ENCODE results near the gene AQR. TPM values are rescaled to one million over a fixed set of nuclear protein-coding genes. Genes with fewer than 3 reads are reported as not detected.

Gene AQR
- total RNA-seq, 2 donors from 2014 or later, result 12.5 to 14.5 TPM

DNA sequence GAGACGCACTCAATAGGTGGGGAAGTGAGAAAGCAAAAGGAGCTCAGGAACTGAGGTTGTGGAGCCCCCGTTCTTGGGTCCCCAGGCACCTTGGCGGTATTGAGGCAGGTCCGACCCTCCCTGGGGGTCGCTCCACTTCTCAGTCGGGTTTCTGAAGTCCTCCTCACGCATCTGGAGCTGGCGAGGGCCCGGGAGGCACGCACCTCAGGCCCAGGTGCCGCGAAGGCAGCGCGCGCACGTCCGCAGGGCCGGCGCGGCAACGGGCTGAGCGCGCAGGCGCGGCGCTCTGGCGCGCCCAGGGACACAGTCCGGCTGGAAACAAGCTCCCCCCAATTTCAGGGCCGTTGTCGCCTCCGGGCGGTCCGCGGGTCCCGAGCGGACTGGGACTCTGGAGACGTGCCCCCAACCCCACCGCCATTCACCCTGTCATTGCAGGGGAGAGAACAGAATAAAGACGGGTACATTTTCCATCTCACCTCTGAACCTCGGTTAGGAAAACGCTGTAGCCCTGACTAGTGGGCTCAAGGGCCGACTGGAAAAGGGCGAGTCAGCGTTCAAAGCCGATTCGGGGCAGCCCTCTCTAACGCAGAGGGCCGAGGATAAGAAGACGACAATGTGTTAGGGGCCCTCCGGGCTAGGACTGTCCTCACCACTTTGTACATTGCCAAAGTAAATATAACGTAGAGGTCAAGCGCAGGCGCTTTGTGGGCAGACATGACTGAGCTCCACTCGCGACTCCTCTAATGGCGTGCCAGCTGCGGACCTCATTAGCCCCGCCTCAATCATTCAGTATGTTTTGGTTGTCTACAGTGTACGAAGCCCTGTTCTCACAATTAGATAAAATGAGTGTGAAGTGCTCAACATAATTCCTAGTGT, 18.7 kb upstream of the AQR start, which contains the start of gene ZNF770:
Gene ZNF770 (minus strand): TSS at position 261 of the 876 bp plus-strand sequence. CDS start 4,853 bp downstream, outside the sequence.
- Histone ChIP-seq H3K4me3 (peak within 1 kb of the TSS; percentile 79 to 81), H3K27ac (peak within 1 kb of the TSS; percentile 97 to 98), H3K4me1 (peaks cover 0 to 41% of the 10 kb centered on the region in 2 donors), H3K36me3 (no peaks in the 10 kb centered on the region), H3K9me3 (no peaks in the 10 kb centered on the region), H3K27me3 (no peaks in the 10 kb centered on the region)
- DNase-seq (ENCODE audit: low spot score), result peak; percentile 79
- TF ChIP-seq, protein P1, sequence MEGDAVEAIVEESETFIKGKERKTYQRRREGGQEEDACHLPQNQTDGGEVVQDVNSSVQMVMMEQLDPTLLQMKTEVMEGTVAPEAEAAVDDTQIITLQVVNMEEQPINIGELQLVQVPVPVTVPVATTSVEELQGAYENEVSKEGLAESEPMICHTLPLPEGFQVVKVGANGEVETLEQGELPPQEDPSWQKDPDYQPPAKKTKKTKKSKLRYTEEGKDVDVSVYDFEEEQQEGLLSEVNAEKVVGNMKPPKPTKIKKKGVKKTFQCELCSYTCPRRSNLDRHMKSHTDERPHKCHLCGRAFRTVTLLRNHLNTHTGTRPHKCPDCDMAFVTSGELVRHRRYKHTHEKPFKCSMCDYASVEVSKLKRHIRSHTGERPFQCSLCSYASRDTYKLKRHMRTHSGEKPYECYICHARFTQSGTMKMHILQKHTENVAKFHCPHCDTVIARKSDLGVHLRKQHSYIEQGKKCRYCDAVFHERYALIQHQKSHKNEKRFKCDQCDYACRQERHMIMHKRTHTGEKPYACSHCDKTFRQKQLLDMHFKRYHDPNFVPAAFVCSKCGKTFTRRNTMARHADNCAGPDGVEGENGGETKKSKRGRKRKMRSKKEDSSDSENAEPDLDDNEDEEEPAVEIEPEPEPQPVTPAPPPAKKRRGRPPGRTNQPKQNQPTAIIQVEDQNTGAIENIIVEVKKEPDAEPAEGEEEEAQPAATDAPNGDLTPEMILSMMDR (IDR thresholded peaks at IDR 0.05), result peak in 1 of 2 donors; percentile 23

DNA sequence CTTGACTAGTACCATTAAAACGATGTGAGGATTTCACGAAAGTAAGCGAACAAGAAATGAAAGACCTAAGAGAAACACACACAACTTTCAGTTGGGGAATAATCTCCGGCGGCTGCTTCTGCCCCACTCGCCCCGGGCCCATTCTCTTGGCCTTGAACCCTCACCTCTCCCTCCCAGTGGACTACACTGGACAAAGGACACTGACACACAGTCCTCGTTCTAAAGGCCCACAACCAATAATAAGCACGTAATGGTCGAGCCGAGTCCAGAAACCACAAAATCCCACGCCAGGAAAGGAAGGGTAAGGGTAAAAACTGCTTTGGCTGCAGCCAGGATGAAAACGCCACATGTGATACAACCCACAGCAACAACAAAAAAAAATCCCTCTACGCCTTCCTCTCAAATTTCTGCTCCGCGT, 18.1 kb upstream of the AQR start:
- DNase-seq (ENCODE audit: low spot score), result no peak
- Histone ChIP-seq H3K9me3 (no peaks in the 10 kb centered on the region), H3K4me1 (peaks cover 0 to 41% of the 10 kb centered on the region in 2 donors), H3K36me3 (peaks cover 6% of the 10 kb centered on the region), H3K27me3 (no peaks in the 10 kb centered on the region), H3K4me3 (peak overlapping the region; percentile 79 to 81), H3K27ac (peak overlapping the region; percentile 97 to 98)
- TF ChIP-seq, protein P1 (IDR thresholded peaks at IDR 0.05), result no peak

DNA sequence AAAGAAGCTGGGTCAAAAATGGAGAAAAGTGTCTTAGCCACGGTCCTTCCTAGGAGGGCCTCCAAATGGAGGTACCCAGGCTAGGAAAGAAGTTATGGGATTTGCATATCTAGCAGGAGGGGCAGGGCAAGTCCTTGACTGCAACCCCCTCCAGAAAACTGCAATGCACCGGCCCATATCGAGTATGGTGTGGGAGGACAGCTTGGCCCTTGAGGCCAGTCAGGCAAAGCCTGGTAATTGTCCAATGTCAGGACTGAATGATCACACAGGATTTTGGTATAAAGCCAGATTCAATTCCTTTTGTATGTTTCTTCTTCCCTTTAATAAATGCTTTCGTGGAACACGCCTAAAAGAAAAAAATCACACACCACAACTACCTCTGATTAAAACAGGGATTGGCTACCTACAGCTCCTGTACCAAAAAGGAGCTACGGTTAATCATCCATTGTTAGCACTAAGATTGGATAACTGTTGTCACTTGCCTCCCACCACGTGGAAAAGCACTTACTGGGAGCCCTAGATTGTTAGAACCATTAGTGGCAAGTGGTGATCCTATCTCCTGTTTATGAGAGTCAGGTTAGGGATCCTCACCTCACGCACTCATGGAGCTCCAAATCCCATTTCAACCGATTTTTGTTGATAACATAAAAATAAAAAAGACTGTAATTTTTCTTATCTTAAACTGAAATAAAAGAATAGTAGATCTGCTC, 17.4 kb upstream of the AQR start:
- Histone ChIP-seq H3K9me3 (no peaks in the 10 kb centered on the region), H3K27ac (peak overlapping the region; percentile 97 to 98), H3K27me3 (no peaks in the 10 kb centered on the region), H3K36me3 (peaks cover 10% of the 10 kb centered on the region), H3K4me3 (peak overlapping the region; percentile 79 to 81), H3K4me1 (peaks cover 0 to 41% of the 10 kb centered on the region in 2 donors)
- no peak for DNase-seq (ENCODE audit: low spot score)
- TF ChIP-seq, protein P1 (IDR thresholded peaks at IDR 0.05), result no peak

DNA sequence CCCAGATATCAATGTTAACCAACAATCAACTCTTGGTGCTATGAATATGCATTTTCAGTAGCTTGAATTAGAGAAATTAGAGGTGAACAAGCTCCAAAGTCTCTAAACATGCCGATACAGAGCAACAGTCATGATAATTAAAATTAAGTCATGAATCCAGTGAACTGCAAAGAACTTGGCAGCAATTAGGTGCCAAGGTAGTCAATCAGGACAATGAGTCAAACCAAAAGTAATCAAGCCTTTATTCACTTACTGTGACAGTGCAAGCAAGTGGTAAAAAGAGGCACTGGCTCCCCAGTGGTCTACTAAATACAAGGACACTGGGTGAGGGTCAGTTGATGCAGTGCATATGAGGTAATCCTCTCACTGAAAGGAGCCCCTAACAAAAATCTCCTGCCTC, 16.8 kb upstream of the AQR start:
- Histone ChIP-seq H3K4me3 (peak overlapping the region in 1 of 2 donors; percentile 81), H3K4me1 (peaks cover 0 to 41% of the 10 kb centered on the region in 2 donors), H3K27ac (peak overlapping the region in 1 of 2 donors; percentile 98), H3K27me3 (no peaks in the 10 kb centered on the region), H3K9me3 (no peaks in the 10 kb centered on the region), H3K36me3 (peaks cover 10% of the 10 kb centered on the region)
- no peak for DNase-seq (ENCODE audit: low spot score)
- TF ChIP-seq, protein P1 (IDR thresholded peaks at IDR 0.05), result no peak

DNA sequence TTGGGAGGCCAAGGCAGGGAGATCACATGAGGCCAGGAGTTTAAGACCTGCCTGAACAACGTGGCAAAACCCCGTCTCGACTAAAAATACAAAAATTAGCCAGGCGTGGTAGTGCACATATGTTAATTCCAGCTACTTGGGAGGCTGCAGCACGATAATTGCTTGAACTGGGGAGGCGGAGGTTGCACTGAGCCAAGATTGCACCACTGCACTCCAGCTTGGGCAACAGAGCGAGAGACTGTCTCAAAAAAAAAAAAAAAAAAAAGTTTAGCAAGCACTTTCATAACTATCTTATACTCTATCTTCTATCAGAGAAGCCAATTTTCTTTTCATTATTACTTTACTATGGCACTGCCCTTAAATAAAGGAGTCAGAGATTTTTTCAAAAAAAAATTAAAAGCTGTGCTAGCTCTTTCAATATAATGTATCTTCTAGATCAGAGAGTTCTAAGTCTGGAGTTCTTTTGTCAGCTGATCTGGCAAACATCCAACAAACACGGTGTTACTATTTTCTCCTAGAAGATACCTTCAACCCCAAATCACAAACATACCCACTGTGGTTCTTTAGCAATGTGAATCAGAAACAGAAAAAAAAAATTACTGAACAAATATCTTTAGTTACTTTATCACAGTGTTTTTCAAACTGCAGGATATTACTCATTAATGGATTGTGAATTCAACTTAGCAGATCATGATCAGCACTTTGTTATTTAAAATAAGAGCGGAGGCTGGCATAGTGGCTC, 15.5 kb upstream of the AQR start:
- Histone ChIP-seq H3K36me3 (peaks cover 10% of the 10 kb centered on the region), H3K9me3 (no peaks in the 10 kb centered on the region), H3K27ac (peak overlapping the region; percentile 44 to 49), H3K4me3 (no peak overlapping the region), H3K4me1 (peaks cover 0 to 41% of the 10 kb centered on the region in 2 donors), H3K27me3 (no peaks in the 10 kb centered on the region)
- DNase-seq (ENCODE audit: low spot score), result no peak
- TF ChIP-seq, protein P1 (IDR thresholded peaks at IDR 0.05), result no peak
